HG02981 (cell line): ENCODE data around the gene CELSR1.

Experiments
- ATAC-seq: cut with Tn5 transposase; IDR thresholded peaks from one replicate; pipeline ENCODE4 v1.9.1; 2021; ENCODE audit warnings: mild to moderate bottlenecking, moderate library complexity; ENCODE audit not compliant: unreplicated experiment

The CELSR1 gene

DNA sequence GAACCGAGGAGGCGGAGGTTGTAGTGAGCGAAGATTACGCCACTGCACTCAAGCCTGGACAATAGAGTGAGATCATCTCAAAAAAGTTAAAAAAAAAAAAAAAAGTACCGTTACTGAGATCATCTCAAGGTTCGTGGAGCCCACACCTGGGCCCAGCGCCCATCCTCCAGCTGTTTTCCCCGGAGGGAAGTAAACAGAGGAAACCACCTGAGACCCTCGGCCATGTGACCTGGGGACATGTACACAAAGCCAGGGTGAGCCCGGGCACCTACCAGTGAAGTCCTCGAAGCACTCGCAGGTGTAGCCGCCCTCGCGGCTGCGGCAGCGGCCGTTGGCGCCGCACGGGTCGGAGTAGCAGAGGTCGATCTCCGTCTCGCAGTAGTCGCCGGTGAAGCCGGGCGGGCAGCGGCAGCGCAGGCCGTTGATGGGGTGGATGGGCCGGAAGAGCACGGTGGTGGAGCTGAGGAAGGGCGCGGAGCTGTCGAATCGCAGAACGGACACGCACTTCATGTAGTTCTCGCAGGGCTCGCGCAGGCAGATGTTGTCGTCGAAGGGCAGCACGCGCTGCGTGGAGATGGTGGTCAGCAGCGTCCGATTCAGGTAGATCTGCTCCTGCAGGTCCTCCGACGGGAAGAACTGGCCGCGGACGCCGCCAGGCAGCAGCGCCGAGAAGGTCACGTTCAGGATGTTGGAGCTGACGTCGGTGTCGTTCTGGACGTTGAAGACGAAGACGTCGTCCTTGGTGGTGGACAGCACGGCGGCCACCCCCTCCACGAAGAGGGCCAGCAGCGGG is 73.8 kb downstream of the CELSR1 start:
- no peak for ATAC-seq

DNA sequence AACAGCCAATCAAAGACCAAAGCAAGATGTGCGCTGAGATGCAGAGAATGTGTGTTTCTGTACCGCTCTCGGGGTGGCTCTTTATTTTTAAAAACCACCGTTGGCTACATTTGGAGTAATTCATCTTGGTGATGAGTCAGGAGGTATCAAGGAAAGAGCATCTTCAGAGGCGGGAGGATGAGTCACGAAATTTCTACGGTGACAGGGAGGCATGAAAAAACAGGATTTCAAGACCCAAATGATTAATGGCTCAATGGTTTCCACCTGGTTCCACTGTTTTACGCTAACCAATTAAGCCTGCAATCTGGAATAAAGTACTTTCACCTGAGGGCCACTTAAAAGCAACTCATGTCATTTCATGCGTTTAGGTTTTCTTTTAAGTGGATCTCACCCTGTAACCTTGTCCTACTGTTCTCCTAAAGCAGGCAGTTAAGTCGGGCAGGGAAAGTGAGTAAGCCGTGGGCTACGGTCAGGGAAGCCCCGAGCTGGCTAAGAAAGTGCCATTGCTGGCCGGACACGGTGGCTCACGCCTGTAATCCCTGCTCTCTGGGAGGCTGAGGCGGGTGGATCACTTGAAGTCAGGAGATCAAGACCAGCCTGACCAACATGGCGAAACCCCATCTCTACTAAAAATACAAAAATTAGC is 74.6 kb downstream of the CELSR1 start:
- no peak for ATAC-seq

DNA sequence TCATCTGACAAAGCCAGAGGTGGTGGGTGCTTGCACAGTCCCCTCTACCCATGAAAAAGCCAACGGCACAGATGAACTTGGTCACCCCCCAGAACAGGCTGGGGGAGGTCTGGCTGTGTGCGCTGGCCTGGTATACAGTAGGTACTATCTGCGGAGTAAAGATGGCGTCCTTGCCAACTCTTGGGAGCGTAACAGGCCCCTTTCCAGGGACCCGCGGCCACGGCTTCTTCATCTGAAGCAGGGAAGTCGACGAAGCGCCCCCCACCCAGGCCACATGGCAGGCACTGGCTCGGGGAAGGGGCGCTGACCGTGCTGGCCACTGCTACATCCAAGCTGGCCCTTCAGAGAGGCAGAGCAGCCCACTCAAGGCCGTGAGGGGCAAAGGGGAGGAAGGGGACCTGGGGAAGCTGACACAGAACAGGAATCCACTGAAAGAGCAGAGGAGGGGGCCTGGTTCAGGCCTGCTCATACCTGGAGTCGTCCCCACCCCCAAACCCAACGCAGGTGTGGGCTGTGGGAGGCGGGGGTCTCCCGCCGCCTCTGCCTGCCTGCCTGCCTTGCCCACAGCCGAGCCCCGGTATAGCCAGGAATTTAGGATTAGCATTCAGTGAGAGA is 75.7 kb downstream of the CELSR1 start:
- no peak for ATAC-seq

DNA sequence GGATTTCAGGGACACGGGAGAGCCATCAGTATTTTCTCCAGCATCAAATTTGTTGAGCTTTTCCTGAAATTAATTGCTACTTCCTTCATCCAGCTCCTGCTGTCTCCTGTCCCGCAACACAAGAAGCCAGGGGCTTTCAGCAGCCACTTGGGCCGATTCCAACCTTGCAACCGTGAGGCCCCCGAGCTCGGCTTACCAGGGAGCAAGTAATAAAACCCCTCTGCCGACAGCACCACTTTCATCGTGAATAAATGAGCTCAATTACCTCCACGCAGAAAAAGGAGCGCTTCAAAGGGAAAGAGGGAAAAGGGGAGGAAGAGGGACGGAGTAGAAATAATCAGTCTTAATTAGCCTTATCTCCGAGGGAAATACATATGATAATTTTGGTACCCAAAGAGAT is 76.6 kb downstream of the CELSR1 start:
- ATAC-seq: no peak

DNA sequence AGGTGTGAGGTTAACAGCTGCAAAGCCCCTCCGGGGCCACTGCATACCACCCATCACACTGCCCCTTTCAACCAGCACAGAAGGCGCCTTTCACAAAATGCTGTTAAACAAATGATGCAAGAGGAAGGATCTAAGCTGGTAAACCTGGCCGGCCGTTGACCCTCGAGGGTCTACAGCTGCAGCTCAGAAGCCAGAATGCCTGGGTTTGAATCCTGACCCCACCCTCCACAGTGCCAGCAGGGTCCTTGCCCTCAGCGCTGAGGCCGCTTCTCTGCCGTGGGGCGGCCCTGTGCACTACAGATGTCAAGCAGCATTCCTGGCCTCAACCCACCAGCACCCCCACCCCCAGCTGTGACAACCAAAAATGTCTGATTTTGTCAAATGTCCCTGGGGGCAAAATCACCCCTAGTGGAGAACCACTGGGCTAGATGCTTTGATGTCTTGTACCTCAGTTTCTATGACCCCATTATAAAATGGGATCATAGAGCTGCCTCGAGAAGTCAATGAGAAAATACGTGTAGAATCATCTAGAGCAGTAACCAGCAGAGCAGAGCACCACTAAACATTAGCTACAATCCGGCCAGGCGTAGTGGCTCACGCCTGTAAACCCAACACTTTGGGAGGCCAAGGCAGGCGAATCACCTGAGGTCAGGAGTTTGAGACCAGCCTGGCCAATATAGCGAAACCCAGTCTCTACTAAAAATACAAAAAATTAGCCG is 77.9 kb downstream of the CELSR1 start:
- no peak for ATAC-seq

DNA sequence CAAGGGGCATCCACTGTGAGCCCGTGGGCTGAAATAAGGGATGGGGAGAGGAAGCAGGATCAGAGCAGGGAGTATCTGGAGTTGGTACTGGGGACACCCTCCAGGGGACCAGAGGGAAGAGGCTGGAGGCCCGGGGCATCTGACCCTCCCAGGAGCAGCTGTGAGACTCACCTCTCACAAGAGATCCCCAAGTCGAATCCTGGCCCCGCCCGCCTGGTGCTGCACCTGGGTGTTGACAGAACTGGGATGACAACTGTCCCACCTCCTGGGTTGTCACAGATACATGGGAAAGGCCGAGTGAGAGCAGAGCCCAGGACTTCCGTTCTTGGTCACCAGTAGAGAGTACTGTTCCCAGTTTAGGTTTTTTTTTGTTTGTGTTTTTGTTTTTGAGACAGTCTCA is 78.9 kb downstream of the CELSR1 start:
- no peak for ATAC-seq

DNA sequence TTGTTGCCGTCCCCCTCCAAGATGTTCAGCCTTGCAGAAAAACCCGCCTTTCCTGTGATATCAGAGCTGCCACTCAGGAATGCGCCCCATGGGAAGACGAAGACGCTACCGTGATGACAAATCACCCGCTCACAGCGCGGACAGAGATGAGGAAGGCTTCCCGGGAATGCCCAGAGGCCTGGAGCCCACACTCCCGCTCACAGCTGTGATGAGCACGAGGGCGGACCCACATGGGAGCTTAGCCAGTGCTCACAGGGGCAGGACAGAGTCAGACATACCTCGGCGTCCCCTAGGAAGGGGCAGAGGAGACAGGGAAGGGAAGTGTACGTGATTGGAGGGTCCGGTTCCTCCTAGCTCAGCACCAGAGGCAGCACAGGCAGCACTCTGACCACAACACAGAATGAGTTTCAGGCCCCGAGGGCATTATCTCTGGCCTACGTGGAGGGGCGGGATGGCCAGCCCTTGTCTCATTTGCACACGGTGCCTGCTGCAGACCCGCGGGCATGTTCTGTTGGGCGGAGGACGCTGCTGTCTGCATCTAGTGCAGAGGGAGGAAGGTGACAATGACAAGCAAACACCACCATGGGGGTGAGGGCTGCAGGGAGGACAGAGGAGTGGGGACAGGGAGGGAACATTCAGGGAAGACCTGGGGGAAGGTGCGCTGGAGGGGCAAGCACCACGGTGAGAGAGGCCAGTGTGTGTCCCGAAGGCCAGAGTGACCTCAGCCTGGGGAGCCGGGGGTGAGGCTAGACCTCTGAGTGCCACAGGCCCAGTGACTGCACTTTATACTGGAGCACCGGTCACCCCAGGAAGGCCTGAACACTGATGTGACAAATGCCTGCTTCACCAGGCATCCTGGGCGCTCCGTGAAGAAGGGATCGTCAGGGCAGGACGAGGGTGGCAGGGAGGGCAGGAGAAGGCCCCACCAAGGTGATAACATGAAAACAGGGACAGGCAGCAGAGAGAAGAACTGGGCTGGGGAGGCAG is 79.6 kb downstream of the CELSR1 start:
- ATAC-seq: no peak

DNA sequence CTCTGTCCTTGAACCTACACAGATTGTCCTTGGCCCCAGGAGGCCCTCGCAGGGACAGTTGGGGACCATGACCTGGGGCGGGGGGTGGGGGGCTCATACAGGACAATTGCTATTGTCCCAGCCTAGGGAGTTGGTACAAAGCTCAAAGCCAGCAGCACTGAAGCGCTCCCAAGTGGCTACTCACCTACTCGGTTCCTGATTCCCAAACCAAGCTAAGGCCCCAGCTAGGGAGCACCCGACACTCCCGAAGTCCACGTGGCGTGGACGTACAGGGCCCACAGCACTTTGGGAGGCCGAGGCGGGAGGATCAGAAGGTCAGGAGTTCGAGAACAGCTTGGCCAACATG is 80.6 kb downstream of the CELSR1 start:
- ATAC-seq: no peak

DNA sequence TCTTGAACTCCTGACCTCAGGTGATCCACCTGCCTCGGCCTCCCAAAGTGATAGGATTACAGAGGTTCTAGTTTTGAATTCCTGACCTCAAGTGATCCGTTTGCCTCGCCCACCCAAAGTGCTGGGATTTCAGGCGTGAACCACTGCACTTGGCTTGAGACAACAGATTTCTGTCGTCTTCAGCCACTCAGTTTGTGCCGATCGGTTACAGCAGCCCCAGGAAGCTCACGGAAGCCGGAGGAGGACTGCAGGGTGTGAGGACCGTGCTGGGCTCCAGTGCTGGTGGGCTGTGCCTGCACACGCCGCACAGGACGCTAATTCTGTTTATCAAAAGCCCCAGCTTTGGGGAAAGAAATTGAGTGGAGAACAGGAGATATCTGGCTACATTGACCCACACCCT is 82.0 kb downstream of the CELSR1 start:
- ATAC-seq: no peak

DNA sequence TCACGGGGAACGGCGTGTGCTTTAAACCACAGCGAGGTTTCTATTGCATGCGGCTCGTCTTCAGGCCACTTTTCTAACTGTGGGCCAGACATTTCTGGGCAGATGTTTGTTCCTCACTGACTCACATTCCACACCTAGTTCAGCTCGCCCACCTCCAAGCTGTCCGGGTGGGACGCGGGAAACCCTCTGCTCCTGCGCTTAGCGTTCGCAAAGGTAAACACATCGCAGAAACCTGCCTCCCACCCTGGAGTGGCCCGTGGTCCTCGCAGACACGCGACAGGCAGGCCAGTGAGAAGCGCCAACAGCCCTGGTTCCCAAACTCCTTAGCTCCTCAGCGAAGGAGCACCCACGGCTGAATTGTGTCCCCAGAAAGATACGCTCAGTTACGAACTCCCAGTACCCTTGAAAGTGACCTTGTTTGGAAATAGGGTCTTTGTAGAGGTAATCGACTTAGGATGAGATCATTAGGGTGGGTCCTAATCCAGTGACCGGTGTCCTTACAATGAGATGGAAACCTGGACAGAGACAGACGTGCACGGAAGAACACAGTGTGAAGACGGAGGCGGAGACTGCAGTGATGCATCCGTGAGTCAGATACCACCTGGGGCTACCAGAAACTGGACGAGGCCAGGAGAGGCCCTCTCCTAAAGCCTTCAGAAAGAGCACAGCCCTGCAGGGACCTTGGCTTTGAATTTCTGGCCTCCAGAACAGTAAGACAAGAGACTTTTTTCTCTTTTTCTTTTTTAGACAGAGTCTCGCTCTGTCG is 82.7 kb downstream of the CELSR1 start:
- ATAC-seq: no peak

DNA sequence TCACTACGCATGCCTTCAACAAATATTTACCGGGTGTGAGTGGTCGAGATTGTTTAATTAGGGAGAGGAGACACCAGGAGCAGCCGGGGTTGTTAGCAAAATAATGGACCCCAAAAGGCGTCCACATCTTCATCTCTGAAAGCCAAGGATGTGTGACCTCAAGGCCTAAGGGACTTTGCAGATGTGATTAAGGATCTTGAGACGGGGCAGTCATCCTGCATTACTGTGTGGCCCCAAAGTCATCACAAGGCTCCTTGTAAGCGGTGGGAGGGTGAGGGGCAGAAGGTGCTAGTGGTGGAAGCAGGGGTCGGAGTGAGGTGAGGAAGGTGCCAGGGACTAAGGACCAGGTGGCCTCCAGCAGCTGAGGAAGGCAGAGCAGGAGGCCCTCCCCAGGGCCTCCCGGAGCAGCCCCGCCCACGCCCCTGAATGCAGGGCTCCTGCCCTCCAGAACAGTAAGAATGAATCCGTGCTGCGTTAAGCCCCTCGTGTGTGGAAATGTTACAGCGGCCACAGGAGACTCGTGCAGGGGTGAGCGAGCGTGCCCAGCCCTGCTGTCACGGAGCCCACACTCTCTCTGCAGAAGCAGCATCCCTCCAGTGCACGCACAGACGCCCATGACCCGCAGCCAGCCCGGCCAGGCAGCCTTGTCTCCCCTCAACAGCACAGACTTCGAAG is 83.5 kb downstream of the CELSR1 start:
- ATAC-seq: no peak

DNA sequence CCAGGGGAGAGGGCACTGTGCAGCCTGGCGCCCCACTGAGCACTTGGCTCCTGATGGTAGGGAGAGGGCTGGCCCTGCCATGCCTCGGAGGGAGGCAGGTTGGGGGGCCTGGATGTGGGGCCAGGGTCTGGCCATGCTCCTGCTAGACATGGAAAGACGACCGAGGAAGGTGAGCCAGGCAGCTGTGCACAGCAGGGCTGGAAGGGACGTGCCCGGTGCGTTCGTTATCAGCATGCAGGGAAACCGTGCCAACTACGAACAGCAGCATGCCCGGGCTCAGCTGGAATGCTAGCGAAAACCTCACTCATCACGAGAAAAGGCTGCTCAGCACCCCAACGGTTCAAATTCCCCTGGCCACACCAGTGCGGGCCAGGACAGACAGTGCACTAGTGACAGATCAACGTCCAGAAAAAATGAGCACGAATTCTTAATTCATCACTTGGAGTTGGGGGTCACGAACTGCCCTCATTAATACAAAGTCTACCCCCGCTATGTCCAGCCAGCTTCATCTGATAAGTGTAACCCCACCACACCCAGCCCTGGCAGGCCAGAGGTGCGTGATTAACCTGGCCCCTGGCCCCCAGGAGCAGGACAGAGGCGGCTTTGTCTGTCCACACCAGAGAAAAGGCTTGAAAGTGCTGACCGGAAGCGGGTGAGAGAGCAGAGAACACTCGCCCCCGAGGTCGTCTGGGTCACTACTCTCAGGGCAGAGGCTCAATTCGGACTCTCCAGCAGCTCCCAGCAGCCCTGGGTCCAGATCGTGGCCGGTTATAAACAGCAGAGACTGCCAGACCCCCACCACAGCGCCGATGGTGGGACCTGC is 84.2 kb downstream of the CELSR1 start:
- ATAC-seq: no peak

DNA sequence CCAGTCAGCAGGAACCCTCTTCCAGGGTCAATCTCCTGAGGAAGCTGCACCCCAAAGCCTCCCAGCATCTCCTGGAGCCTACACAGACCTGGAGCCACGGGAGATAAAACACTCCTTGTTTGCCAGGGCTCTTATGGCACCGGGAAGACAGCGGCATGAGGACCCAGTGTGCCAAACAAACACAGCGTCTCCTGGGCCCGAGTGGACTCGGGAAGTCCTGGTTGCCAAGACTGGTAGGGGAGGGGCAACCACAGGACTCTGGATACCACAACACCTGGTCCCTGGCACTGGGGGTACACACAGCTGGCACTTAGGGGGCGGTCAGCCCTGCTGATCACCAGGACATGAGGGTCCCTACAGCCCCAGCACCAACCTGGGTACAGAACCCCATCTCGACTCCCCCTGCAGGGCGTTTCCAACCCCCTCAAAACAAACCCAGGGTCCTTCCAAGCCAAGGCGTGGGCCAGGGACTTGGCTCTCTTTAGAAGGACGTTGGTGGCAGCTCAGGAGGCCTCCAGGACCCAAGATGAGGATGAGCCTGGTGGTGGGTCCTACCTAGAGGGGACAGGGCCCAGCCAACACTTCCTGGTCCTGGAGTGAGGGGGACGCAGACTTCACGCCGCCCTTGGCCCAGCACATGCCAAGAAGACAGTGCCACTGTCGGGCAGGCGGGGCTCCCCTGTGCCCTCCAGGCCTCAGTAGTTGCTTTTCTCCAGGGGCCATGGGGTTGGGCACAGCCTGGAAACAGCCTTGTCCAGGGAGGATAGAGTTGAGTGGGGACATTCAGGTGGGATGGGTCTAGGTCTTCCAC is 85.0 kb downstream of the CELSR1 start:
- no peak for ATAC-seq

DNA sequence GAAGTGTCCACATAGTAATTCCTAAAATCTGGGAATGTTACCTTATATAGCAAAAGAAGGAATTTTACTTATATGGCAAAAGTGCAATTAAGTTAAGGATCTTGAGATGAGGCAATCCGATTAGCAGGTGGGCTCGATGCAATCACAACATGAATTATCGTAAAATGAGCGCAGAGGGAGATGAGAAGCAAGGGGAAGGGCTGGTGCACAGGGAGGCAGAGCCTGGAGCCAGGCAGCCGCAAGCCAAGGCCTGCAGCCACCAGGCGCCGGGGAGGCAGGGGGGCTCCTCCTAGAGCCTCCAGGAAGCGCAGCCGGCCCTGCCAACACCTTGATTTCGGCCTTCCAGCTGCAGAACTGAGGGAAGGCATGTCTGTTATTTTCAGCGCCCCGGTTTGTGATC is 85.7 kb downstream of the CELSR1 start:
- no peak for ATAC-seq

DNA sequence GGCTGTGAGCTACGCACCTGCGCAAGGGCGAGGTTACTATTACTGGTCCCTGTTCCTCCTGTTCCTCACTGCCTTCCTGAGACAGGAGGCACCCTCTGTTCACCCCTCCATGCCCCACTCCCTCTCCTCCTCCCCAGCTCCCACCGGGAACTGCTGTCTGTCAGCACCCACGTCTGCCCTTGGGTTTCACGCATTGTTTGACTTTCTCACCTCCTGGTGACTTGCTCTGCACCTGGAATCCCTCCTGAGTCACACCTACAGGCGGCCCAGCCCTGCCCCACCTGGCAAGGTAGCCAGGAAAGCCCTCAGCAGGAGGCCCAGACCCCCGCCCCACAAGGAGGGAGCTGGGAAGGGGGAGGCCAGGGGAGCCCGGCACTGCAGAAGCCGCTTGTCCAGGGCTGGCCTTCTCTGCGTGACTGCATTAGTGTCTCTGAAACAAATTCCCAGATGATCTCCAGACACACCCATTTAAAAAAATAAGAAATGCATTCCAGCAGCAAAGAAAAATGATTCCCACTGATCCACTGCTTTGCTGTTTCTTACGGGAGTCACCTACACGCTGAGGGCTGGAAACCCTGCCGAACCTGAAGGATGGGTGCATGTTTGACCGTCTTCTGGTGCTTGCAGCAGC is 86.4 kb downstream of the CELSR1 start:
- ATAC-seq: no peak

DNA sequence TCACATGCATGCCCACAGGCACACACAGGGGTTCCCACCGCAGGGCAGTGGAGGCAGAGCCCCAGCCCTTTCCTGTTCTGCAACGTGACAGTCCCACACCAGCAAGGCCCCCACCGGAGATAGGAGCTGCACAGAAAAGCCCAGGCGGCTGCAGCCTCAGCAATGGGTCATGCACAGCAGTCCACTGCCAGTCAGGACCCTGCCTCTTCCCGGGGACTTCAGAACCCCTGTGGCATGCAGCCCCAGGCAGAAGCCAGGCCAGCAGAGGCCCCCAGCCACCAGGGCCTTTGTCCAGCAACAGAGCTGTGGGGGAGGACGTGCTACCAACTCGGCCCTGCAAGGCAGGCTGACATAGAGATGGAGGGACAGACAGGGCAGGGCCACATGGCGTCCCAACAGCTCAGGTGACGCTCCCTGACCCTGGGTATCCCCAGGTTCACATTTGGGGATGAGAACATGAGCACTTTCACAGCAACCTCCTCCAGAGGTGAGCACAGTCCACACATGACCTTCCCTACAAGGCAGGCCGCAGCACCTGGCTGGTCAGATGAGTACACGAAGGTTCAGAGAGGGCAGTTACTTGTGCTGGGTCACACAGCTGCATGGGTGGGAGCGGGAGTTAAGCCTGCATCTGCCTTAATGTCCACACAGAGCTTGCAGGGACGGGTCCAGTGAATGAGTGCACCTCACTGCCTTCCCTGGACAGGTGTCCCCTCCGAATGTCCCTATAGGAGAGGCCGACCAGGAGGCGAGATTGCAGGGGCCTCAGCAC is 87.3 kb downstream of the CELSR1 start:
- ATAC-seq: no peak
